IgD-negative memory B cell (primary cell): ENCODE data around the gene PHLDA2. TPM values are rescaled to one million over a fixed set of nuclear protein-coding genes. Genes with fewer than 3 reads are reported as not detected.

Source experiments
- H3K27ac Mint-ChIP-seq, 3 donors: one replicate each; pipeline ENCODE4 v1.8.0; 2020 to 2022; ENCODE audit warnings: mild to moderate bottlenecking in 3 of 3, mixed read lengths in 3 of 3, moderate library complexity in 1 of 3
- H3K27me3 Mint-ChIP-seq: one replicate; pipeline ENCODE4 v1.8.0; 2021; ENCODE audit warnings: mixed read lengths
- H3K36me3 Mint-ChIP-seq: one replicate; pipeline ENCODE4 v1.8.0; 2020; ENCODE audit warnings: mild to moderate bottlenecking, mixed read lengths
- H3K4me1 Mint-ChIP-seq, 3 donors: one replicate each; pipeline ENCODE4 v1.8.0; 2020 to 2022; ENCODE audit warnings: mixed read lengths in 3 of 3, mild to moderate bottlenecking in 1 of 3
- H3K4me3 Mint-ChIP-seq, 4 donors: one replicate each; pipeline ENCODE4 v1.8.0; 2020 to 2022; ENCODE audit warnings: mild to moderate bottlenecking in 4 of 4, mixed read lengths in 4 of 4, moderate library complexity in 3 of 4
- H3K9me3 Mint-ChIP-seq, 3 donors: one replicate each; pipeline ENCODE4 v1.8.0; 2020 to 2021; ENCODE audit warnings: mixed read lengths in 3 of 3, mild to moderate bottlenecking in 1 of 3
- polyA plus RNA-seq: library from polyadenylated mRNA; unstranded; fragments of 300-500 nt; fragmentation: Illumina TruSeq; gene quantifications from one replicate; pipeline ENCODE4 v1.2.3, GENCODE V29; 2021

Gene PHLDA2
- polyA plus RNA-seq, 1 donor from 2014 or later = not detected

GRCh38 chr11:2890466-2891294, 38.5 kb downstream of the PHLDA2 start:
- H3K4me1 Mint-ChIP-seq = peaks cover 0 to 14% (median 8%) of the 10 kb centered on the region in 3 donors
- H3K36me3 Mint-ChIP-seq = no peaks in the 10 kb centered on the region
- H3K27me3 Mint-ChIP-seq = peaks cover 3% of the 10 kb centered on the region
- no peak overlapping the region for H3K27ac Mint-ChIP-seq
- H3K4me3 Mint-ChIP-seq = no peak overlapping the region
- H3K9me3 Mint-ChIP-seq = no peaks in the 10 kb centered on the region

- Mint-ChIP-seq H3K4me1 (peaks cover 0 to 15% (median 8%) of the 10 kb centered on the region in 3 donors), H3K9me3 (no peaks in the 10 kb centered on the region), H3K36me3 (no peaks in the 10 kb centered on the region), H3K27ac (no peak overlapping the region), H3K4me3 (peak overlapping the region in 1 of 4 donors; percentile 40), H3K27me3 (peaks cover 4% of the 10 kb centered on the region)
Measured at GRCh38 chr11:2889362-2890273, 39.6 kb downstream of the PHLDA2 start.

GRCh38 chr11:2888266-2888968, 40.8 kb downstream of the PHLDA2 start:
- H3K27ac Mint-ChIP-seq = peak overlapping the region in 2 of 3 donors; percentile 67 to 85
- H3K9me3 Mint-ChIP-seq = no peaks in the 10 kb centered on the region
- peak overlapping the region in 3 of 4 donors; percentile 25 to 91 (median 68) for H3K4me3 Mint-ChIP-seq
- no peaks in the 10 kb centered on the region for H3K36me3 Mint-ChIP-seq
- peaks cover 0 to 15% (median 8%) of the 10 kb centered on the region in 3 donors for H3K4me1 Mint-ChIP-seq
- peaks cover 4% of the 10 kb centered on the region for H3K27me3 Mint-ChIP-seq

- Mint-ChIP-seq H3K27me3 (peaks cover 6% of the 10 kb centered on the region), H3K9me3 (no peaks in the 10 kb centered on the region), H3K4me3 (peak overlapping the region in 2 of 4 donors; percentile 62 to 91), H3K4me1 (peaks cover 0 to 12% (median 4%) of the 10 kb centered on the region in 3 donors), H3K27ac (peak overlapping the region in 1 of 3 donors; percentile 85), H3K36me3 (no peaks in the 10 kb centered on the region)
Measured at GRCh38 chr11:2887515-2888195, 41.6 kb downstream of the PHLDA2 start.

- Mint-ChIP-seq H3K36me3 (no peaks in the 10 kb centered on the region), H3K9me3 (no peaks in the 10 kb centered on the region), H3K4me1 (peaks cover 0 to 11% (median 3%) of the 10 kb centered on the region in 3 donors), H3K4me3 (peak overlapping the region; percentile 62 to 93 (median 77)), H3K27ac (peak overlapping the region in 2 of 3 donors; percentile 31 to 76), H3K27me3 (peaks cover 8% of the 10 kb centered on the region)
Measured at GRCh38 chr11:2886936-2887335, 42.3 kb downstream of the PHLDA2 start.

GRCh38 chr11:2886191-2886894, 42.9 kb downstream of the PHLDA2 start:
- peaks cover 8% of the 10 kb centered on the region for H3K27me3 Mint-ChIP-seq
- no peaks in the 10 kb centered on the region for H3K36me3 Mint-ChIP-seq
- H3K27ac Mint-ChIP-seq = peak overlapping the region in 2 of 3 donors; percentile 31 to 70
- H3K9me3 Mint-ChIP-seq = no peaks in the 10 kb centered on the region
- H3K4me3 Mint-ChIP-seq = peak overlapping the region; percentile 62 to 93 (median 77)
- peaks cover 0 to 9% (median 3%) of the 10 kb centered on the region in 3 donors for H3K4me1 Mint-ChIP-seq

GRCh38 chr11:2885678-2886081, 43.5 kb downstream of the PHLDA2 start, which contains the start of gene CDKN1C:
TSS of gene CDKN1C (minus strand) at chr11:2885775. CDS start at chr11:2885456, 319 bp downstream.
- no peaks in the 10 kb centered on the region for H3K9me3 Mint-ChIP-seq
- peaks cover 11% of the 10 kb centered on the region for H3K27me3 Mint-ChIP-seq
- no peaks in the 10 kb centered on the region for H3K36me3 Mint-ChIP-seq
- H3K4me3 Mint-ChIP-seq = peak within 1 kb of the TSS; percentile 87 to 94 (median 92)
- H3K27ac Mint-ChIP-seq = peak within 1 kb of the TSS in 1 of 3 donors; percentile 70
- H3K4me1 Mint-ChIP-seq = peaks cover 0 to 9% (median 3%) of the 10 kb centered on the region in 3 donors

- H3K27ac Mint-ChIP-seq = no peak overlapping the region
- peaks cover 11% of the 10 kb centered on the region for H3K27me3 Mint-ChIP-seq
- H3K36me3 Mint-ChIP-seq = no peaks in the 10 kb centered on the region
- peak overlapping the region; percentile 79 to 94 (median 90) for H3K4me3 Mint-ChIP-seq
- H3K4me1 Mint-ChIP-seq = peaks cover 0 to 9% (median 3%) of the 10 kb centered on the region in 3 donors
- no peaks in the 10 kb centered on the region for H3K9me3 Mint-ChIP-seq
Measured at GRCh38 chr11:2885017-2885677, 44.1 kb downstream of the PHLDA2 start.

- Mint-ChIP-seq H3K27me3 (peaks cover 11% of the 10 kb centered on the region), H3K36me3 (no peaks in the 10 kb centered on the region), H3K4me3 (peak overlapping the region in 3 of 4 donors; percentile 51 to 79 (median 68)), H3K9me3 (no peaks in the 10 kb centered on the region), H3K27ac (no peak overlapping the region), H3K4me1 (peaks cover 0 to 9% (median 3%) of the 10 kb centered on the region in 3 donors)
Measured at GRCh38 chr11:2883979-2884815, 45.0 kb downstream of the PHLDA2 start.

- Mint-ChIP-seq H3K27me3 (peaks cover 11% of the 10 kb centered on the region), H3K4me3 (peak overlapping the region; percentile 13 to 79 (median 71)), H3K27ac (peak overlapping the region in 1 of 3 donors; percentile 83), H3K4me1 (peaks cover 0 to 9% (median 3%) of the 10 kb centered on the region in 3 donors), H3K9me3 (peaks cover 0 to 2% (median 0%) of the 10 kb centered on the region in 3 donors), H3K36me3 (no peaks in the 10 kb centered on the region)
Measured at GRCh38 chr11:2883640-2883978, 45.6 kb downstream of the PHLDA2 start.

- peaks cover 0 to 2% (median 0%) of the 10 kb centered on the region in 3 donors for H3K9me3 Mint-ChIP-seq
- H3K4me1 Mint-ChIP-seq = peaks cover 0 to 7% (median 0%) of the 10 kb centered on the region in 3 donors
- H3K27ac Mint-ChIP-seq = peak overlapping the region in 1 of 3 donors; percentile 83
- H3K27me3 Mint-ChIP-seq = peaks cover 8% of the 10 kb centered on the region
- H3K4me3 Mint-ChIP-seq = peak overlapping the region in 2 of 4 donors; percentile 74 to 79
- no peaks in the 10 kb centered on the region for H3K36me3 Mint-ChIP-seq
Measured at GRCh38 chr11:2882396-2883110, 46.7 kb downstream of the PHLDA2 start.

GRCh38 chr11:2881981-2882375, 47.2 kb downstream of the PHLDA2 start:
- no peak overlapping the region for H3K27ac Mint-ChIP-seq
- peaks cover 8% of the 10 kb centered on the region for H3K27me3 Mint-ChIP-seq
- no peaks in the 10 kb centered on the region for H3K36me3 Mint-ChIP-seq
- peaks cover 0 to 3% (median 0%) of the 10 kb centered on the region in 3 donors for H3K9me3 Mint-ChIP-seq
- peaks cover 0 to 4% (median 0%) of the 10 kb centered on the region in 3 donors for H3K4me1 Mint-ChIP-seq
- peak overlapping the region in 1 of 4 donors; percentile 79 for H3K4me3 Mint-ChIP-seq
